ENCODE results near the gene CHRM1.

DNA sequence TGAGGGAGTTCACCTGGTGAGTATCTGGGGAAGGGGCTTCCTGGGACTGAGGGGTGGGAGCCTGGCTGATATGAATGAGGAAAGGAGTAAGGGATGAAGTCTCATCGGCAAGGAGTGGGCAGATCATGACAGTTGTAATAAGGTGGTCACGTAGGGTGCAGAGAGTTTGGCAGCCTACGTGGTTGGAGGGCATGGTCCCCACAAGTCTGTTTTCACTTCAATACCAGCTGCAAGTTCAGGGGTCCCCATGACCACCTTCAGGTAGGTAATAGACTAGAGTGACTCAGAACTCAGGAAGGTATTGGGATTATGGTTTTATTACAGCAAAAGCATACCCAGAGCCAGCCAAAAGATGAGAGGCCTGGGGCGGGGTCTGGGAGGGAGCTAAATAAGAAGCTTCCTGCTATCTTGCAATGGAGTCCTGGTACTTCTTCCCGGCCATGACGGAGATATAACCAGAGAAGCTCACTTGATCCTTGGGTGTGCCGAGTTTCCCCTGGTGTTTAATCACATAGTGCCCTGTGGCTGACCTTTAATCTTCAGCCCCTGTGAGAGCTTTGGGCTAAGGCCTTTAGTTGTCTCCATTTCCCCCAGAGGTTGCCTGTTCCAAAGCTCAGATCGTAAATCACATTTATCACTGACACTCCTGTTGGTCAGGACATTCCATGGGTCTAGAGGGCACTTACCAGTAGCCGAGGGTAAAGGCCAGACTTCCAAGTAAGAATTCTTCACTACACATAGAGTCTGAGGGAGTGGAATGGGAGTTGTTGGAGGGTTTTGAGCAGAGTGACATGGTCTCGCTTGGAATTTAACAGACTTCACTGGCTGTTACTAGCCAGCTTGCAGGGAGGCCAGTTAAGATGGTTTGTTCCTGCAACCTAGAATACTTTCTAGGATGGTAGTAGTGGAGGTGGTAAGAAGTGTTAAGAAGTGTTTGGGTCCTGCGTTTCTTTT is 31.4 kb downstream of the CHRM1 start:
- TF ChIP-seq, protein P1, sequence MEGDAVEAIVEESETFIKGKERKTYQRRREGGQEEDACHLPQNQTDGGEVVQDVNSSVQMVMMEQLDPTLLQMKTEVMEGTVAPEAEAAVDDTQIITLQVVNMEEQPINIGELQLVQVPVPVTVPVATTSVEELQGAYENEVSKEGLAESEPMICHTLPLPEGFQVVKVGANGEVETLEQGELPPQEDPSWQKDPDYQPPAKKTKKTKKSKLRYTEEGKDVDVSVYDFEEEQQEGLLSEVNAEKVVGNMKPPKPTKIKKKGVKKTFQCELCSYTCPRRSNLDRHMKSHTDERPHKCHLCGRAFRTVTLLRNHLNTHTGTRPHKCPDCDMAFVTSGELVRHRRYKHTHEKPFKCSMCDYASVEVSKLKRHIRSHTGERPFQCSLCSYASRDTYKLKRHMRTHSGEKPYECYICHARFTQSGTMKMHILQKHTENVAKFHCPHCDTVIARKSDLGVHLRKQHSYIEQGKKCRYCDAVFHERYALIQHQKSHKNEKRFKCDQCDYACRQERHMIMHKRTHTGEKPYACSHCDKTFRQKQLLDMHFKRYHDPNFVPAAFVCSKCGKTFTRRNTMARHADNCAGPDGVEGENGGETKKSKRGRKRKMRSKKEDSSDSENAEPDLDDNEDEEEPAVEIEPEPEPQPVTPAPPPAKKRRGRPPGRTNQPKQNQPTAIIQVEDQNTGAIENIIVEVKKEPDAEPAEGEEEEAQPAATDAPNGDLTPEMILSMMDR (IDR thresholded peaks at IDR 0.05): no peak
- TF ChIP-seq POLR2AphosphoS5 (IDR thresholded peaks at IDR 0.05) (no peak), POLR2A (IDR thresholded peaks at IDR 0.05; ENCODE audit: low read depth) (no peak), EP300 (IDR thresholded peaks at IDR 0.05) (no peak)
